Mesothelial cell of epicardium (in vitro differentiated cells): ENCODE data around the gene UNC45B. TPM values are rescaled to one million over a fixed set of nuclear protein-coding genes. Genes with fewer than 3 reads are reported as not detected.
"Not testable (repeated sequence)": the region's sequence is repeated elsewhere in the genome, so short reads cannot be mapped to it uniquely, and the experiment has no call there.

Experiments used
- DNase-seq, 2 experiments: peaks; one replicate each; pipeline ENCODE4 v3.0.0; 2021; ENCODE audit warnings: low spot score in 2 of 2; ENCODE audit not compliant: unreplicated experiment in 2 of 2
- H3K27ac Mint-ChIP-seq: 2 replicates; pipeline ENCODE4 v1.8.0; 2021; ENCODE audit warnings: mixed read lengths
- H3K27me3 Mint-ChIP-seq: 2 replicates; pipeline ENCODE4 v1.8.0; 2021; ENCODE audit warnings: low read depth, mixed read lengths
- H3K36me3 Mint-ChIP-seq: 2 replicates; pipeline ENCODE4 v1.8.0; 2021; ENCODE audit warnings: mixed read lengths
- H3K4me1 Mint-ChIP-seq: 2 replicates; pipeline ENCODE4 v1.8.0; 2021; ENCODE audit warnings: mixed read lengths
- H3K4me3 Mint-ChIP-seq: 2 replicates; pipeline ENCODE4 v1.8.0; 2021; ENCODE audit warnings: mild to moderate bottlenecking, moderate library complexity, mixed read lengths
- H3K9me3 Mint-ChIP-seq: 2 replicates; pipeline ENCODE4 v1.8.0; 2021; ENCODE audit warnings: mixed read lengths
- total RNA-seq: library from RNA; stranded (reverse); gene quantifications from 3 replicates; pipeline ENCODE4 v1.2.1, GENCODE V29; 2021
- TF ChIP-seq, protein P1 (sequence below): fragments of 200-600 bp; sonication (generic); IDR thresholded peaks from one replicate; pipeline ENCODE4 v1.5.0; 2021; ENCODE audit warnings: antibody characterized with exemption; ENCODE audit not compliant: unreplicated experiment

The UNC45B gene
- total RNA-seq, 1 donor from 2014 or later, result not detected

- H3K4me1 Mint-ChIP-seq, result no peaks in the 10 kb centered on the region
- no peaks in the 10 kb centered on the region for H3K36me3 Mint-ChIP-seq
- H3K9me3 Mint-ChIP-seq, result no peaks in the 10 kb centered on the region
- no peak for DNase-seq
- TF ChIP-seq, protein P1, sequence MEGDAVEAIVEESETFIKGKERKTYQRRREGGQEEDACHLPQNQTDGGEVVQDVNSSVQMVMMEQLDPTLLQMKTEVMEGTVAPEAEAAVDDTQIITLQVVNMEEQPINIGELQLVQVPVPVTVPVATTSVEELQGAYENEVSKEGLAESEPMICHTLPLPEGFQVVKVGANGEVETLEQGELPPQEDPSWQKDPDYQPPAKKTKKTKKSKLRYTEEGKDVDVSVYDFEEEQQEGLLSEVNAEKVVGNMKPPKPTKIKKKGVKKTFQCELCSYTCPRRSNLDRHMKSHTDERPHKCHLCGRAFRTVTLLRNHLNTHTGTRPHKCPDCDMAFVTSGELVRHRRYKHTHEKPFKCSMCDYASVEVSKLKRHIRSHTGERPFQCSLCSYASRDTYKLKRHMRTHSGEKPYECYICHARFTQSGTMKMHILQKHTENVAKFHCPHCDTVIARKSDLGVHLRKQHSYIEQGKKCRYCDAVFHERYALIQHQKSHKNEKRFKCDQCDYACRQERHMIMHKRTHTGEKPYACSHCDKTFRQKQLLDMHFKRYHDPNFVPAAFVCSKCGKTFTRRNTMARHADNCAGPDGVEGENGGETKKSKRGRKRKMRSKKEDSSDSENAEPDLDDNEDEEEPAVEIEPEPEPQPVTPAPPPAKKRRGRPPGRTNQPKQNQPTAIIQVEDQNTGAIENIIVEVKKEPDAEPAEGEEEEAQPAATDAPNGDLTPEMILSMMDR, result no peak
- H3K4me3 Mint-ChIP-seq, result no peak overlapping the region
- peaks cover 60% of the 10 kb centered on the region for H3K27me3 Mint-ChIP-seq
- no peak overlapping the region for H3K27ac Mint-ChIP-seq
These were observed 39.9 kb downstream of the UNC45B start for GRCh38 chr17:35187481-35187880.

- H3K36me3 Mint-ChIP-seq, result no peaks in the 10 kb centered on the region
- no peak overlapping the region for H3K27ac Mint-ChIP-seq
- no peak overlapping the region for H3K4me3 Mint-ChIP-seq
- TF ChIP-seq, protein P1, result no peak
- H3K4me1 Mint-ChIP-seq, result no peaks in the 10 kb centered on the region
- peaks cover 55% of the 10 kb centered on the region for H3K27me3 Mint-ChIP-seq
- no peaks in the 10 kb centered on the region for H3K9me3 Mint-ChIP-seq
- DNase-seq, result no peak
These were observed 40.5 kb downstream of the UNC45B start for GRCh38 chr17:35188111-35188510.

GRCh38 chr17:35189291-35189690 is 41.7 kb downstream of the UNC45B start:
- Mint-ChIP-seq H3K9me3 (no peaks in the 10 kb centered on the region), H3K27me3 (peaks cover 47% of the 10 kb centered on the region)

GRCh38 chr17:35191001-35191695 is 43.5 kb downstream of the UNC45B start:
- Mint-ChIP-seq H3K27ac (no peak overlapping the region), H3K36me3 (peaks cover under 1% of the 10 kb centered on the region), H3K27me3 (peaks cover 37% of the 10 kb centered on the region), H3K9me3 (no peaks in the 10 kb centered on the region), H3K4me1 (no peaks in the 10 kb centered on the region), H3K4me3 (no peak overlapping the region)
- no peak for DNase-seq
- TF ChIP-seq, protein P1, result no peak

More at GRCh38 chr17:35189291-35189690, 41.7 kb downstream of the UNC45B start:
- Mint-ChIP-seq H3K4me3 (no peak overlapping the region), H3K4me1 (no peaks in the 10 kb centered on the region), H3K36me3 (no peaks in the 10 kb centered on the region), H3K27ac (no peak overlapping the region)
- TF ChIP-seq, protein P1, result no peak
- no peak for DNase-seq

GRCh38 chr17:35192708-35193107 is 45.1 kb downstream of the UNC45B start:
- Mint-ChIP-seq H3K4me1 (no peaks in the 10 kb centered on the region), H3K27ac (no peak overlapping the region), H3K4me3 (no peak overlapping the region), H3K36me3 (peaks cover 4% of the 10 kb centered on the region), H3K27me3 (peaks cover 27% of the 10 kb centered on the region), H3K9me3 (peaks cover 7% of the 10 kb centered on the region)
- TF ChIP-seq, protein P1, result no peak
- no peak for DNase-seq

- not testable (repeated sequence) for H3K36me3 Mint-ChIP-seq, H3K4me3 Mint-ChIP-seq, H3K9me3 Mint-ChIP-seq, DNase-seq, H3K27ac Mint-ChIP-seq, H3K4me1 Mint-ChIP-seq
- H3K27me3 Mint-ChIP-seq, result peaks cover 24% of the 10 kb centered on the region
These were observed 46.4 kb downstream of the UNC45B start, which contains the start of gene SLC35G3 for GRCh38 chr17:35194001-35194400. TSS of gene SLC35G3 (minus strand) at chr17:35194393. CDS start at chr17:35194307, 86 bp downstream.

GRCh38 chr17:35195062-35195461 is 47.4 kb downstream of the UNC45B start:
- H3K4me3 Mint-ChIP-seq, H3K27ac Mint-ChIP-seq, H3K4me1 Mint-ChIP-seq, DNase-seq, H3K36me3 Mint-ChIP-seq: not testable (repeated sequence)
- H3K9me3 Mint-ChIP-seq, result peaks cover 18% of the 10 kb centered on the region
- H3K27me3 Mint-ChIP-seq, result peaks cover 18% of the 10 kb centered on the region

DNA sequence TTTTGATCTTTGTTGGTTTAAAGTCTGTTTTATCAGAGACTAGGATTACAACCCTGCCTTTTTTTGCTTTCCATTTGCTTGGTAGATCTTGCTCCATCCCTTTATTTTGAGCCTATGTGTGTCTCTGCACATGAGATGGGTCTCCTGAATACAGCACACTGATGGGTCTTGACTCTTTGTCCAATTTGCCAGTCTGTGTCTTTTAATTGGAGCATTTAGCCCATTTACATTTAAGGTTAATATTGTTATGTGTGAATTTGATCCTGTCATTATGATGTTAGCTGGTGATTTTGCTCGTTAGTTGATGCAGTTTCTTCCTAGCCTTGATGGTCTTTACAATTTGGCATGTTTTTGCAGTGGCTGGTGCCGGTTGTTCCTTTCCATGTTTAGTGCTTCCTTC is 55.0 kb downstream of the UNC45B start:
- H3K36me3 Mint-ChIP-seq, DNase-seq, H3K27ac Mint-ChIP-seq, H3K4me3 Mint-ChIP-seq, H3K4me1 Mint-ChIP-seq: not testable (repeated sequence)
- H3K27me3 Mint-ChIP-seq, result peaks cover 12% of the 10 kb centered on the region
- H3K9me3 Mint-ChIP-seq, result peaks cover 33% of the 10 kb centered on the region
